HG02970 (cell line): Measurements from ENCODE around the gene EFNA4.
A peak's percentile ranks its signal among the peaks of the same experiment; 100 is the strongest.

Experiments used
- ATAC-seq: cut with Tn5 transposase; IDR thresholded peaks from one replicate; pipeline ENCODE4 v1.9.1; 2021; ENCODE audit warnings: mild to moderate bottlenecking, moderate library complexity, moderate number of reproducible peaks; ENCODE audit not compliant: unreplicated experiment, low FRiP score

The EFNA4 gene

DNA sequence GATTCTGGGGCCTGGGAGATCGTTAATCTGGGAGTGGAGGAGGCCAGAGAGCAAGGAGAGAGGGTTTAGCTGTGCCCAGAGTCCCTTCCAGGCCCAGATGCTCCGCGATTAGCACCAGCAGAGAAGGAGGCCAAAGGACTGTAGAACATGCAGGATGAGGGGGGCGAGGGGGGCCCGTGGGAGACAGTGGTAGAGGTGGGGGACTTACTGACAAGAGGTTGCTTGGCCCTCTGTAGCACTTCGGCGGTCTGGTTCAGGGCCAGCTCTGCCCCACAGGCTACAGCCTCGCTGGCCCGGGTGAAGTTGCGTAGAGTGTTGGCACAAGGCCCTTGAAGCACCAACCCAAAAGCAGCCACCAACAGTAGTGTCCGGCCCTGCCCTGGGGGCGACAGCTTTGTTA, 30.7 kb upstream of the EFNA4 start:
- no peak for ATAC-seq

DNA sequence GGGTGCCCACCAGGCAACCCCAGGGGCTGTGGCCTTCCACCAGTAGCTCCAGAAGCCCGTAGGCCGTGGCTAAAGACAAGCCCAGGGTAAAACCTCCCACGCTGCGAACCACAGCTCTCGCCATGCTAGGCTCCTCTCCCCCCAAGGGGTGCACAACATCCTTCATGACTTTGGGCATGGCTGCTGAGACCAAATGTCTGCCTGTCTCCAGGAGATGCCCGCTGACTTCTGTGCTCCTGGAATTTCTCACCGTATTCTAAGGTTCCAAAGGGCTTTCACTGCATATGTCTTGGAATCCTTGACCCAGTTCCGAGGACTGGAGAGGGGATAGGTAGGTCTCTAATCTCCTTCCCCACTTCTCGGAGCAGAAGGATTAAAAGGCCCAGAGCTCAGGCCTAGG, 30.0 kb upstream of the EFNA4 start, which contains the start of the genes DCST1 and DCST2:
Gene DCST1, plus strand, starts transcription at position 301 of the 400 bp plus-strand sequence. CDS start 213 bp downstream, outside the sequence.
Gene DCST2, minus strand, starts transcription at position 258 of the 400 bp plus-strand sequence. Its CDS starts 80 bp downstream, at position 178.
- no peak for ATAC-seq

DNA sequence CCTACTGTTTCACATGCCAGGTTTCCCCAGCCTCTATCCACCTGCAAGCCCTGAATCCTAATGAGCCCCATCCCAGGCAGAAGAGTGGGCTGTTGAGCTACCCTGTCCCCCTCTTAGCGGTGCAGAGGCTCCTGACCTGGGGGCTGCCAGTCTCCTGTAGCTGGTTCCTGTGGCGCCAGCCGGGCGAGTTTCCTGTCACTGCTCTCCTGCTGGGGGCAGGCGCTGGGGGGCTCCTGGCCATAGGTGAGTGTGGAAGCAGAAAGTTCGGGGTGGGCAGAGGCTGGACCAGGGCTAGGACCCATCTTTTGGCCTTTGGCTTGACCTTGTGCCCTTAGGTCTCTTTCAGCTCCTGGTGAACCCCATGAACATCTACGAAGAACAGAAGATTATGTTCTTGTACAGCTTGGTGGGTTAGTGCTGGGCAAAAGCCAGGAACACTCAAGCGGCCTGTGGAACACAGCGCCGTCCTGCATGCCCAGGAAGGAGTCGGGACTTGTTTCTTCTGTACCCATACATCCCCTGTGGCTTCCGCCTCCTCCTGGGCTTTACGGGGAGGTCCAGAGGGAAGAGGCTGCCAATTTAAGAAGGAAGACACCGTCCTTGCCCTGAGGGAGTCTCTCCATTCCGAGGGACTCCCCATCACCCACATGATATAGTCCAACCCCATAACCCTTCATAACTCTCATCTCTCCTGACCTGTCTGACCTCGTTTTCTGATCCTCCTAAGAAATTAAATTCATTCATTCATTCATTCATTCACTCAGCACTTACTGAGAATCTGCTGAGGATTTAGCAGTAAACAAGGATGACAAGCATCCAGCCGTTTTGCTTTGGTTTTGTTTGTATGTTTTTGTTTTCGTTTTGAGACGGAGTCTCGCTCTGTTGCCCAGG, 29.0 kb upstream of the EFNA4 start:
- no peak for ATAC-seq

DNA sequence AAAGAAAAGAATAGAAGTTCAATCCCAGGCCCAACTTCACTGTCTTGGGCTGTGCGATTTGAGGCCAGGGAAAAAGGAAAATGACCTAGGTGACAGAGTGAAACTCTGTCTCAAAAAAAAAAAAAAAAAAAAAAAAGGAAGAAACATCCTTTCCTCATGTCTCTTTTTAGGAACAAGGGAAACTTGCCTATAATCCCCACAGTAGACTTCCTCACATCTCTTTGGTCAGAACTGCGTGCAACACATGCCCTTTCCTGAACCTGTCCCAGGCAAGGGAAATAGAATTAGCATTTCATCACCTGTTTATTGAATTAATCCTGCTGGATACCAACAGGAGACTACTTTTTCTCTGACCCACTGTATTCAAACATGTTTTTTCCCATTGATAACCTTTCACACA, 27.6 kb upstream of the EFNA4 start:
- no peak for ATAC-seq

DNA sequence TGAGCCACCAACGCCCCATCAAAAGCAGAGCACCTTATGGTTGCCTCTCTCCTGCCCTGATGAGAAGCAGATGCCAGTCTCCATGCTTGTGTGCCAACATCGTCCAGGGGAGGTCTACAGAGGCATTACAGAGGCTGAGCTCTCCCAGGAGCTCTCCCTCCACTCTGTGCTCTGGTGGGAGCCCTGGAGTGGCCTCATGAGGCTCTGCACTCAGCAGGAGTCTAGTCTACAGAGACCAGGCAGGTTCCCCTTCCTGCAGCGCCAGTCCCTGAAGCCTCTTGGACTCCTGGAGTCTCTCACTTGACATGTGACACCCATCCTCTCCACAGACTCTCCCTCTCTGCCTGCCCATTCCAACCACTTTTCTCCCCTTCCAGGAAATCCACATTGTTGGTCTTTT, 26.5 kb upstream of the EFNA4 start:
- no peak for ATAC-seq

DNA sequence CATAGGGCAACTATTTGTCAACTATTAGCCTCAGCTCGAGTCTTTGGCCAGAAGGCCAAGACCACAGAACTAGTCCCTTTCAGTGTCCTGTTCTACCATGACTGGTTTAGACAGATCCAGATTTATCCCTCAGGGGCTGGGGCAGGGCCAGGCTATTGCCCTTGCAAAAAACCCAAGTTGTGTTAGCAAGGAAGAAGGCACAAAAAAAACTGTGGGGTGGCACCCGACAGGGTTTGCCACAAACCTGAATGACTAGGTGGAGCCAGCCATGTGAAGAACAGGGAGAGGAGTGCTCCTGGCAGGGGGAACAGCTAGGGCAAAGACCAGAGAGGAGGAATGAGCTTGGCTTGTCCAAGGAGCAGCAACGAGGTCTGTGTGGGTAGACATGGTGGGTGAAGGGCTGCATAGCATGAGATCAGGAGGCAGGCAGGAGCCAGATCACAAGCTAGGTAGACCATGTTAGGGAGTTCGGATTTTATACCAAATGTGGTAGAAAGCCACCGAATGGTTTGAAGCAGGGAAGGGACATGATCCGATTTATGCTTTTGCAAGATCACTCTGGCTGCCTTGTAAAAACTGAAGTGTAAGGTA, 25.6 kb upstream of the EFNA4 start:
- no peak for ATAC-seq

DNA sequence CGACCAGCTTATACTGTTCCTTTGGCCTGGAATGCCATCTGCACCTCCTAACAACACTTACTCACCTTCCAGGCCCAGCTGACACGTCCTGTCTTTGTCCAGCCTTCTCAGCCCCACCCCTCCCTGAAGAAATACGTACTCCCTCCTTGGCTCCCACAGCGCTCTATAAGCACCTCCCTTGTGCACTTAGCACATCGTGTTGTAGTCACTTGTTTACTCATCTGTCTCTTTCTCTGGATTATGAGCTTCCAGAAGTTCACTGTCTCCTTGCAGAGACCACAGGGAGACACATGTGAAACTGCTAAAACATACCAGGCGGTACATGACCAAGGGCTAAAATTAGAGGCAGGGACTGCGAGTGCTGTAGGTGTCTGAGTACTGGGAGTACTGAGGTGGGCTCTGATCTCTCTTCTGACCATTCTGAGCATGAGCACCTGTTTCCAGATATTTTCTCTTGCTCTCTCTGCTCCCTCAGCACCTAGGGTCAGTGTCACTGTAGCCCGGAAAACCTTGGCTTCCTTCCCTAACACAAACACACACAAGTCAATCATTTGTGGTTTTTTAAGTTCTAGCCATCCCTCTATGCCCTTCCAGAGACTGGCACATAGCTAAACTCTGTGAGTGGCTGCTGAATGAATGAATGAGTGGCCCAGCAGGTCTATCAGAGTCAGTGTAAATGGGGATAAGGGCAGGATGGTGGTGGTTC, 24.8 kb upstream of the EFNA4 start:
- no peak for ATAC-seq

DNA sequence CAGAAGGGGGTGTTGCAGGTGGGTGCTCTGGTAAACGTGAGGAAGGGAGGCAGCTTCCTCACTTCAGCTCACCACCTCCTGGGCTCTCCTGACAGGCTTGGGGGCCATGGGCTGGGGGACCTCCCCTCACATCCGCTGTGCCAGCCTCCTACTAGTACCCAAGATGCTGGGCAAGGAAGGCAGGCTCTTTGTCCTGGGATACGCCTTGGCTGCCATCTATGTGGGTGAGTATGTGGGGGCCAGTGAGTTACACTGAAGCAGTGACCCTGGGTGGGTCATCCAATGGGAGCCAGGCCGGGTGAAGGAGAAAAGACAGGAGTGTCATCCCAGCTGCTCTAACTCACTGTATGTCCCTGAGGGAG, 24.3 kb upstream of the EFNA4 start:
- no peak for ATAC-seq

DNA sequence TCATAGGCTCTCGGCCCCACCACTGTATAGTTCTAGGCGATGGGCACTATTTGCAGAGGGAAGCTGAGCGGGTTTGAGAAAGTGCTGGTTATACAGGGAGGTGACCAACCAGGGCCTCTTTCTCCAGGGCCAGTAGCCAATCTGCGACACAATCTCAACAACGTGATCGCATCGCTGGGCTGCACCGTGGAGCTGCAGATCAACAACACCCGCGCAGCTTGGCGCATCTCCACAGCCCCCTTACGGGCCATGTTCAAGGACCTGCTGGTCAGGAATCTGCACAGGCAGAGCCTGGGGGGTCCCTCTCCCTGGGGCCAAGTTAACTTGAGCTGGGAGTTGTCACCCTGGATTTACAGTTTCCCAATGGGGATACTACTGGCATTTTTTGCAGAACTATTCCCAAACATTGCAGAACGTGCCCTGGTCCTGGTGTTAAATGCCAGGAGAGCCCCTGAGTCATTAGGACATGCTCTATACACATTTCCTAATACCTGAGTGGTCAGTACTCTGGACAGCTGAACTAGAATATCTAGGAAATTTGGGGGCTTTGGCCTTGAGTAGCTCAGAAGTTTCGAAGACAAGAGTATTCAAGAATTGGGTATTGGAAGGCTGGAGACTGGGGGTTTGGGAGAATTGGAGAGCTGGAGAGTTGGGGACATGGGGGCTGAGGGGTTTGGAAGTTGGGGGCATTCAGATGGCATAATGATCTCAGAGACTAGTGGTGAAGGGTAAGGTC, 23.0 kb upstream of the EFNA4 start:
- no peak for ATAC-seq

DNA sequence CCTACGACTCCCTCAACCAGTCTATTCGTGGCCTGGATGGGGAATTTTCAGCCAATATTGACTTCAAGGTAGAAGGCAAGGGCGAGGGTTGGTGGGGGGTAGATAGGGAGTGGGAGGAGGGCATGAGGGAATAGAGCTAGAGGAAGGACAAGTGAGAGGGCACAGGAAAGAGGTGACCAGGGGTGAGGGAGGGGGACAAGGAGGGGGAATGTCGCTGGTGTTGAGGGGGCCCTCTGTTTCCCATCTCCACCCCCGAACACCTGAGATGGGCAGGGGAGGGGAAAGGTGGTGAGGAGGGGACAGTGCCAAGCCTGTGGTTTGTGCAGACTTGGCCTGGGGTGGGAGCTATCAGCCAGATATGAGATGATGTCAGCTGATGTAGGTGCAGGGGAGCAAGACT, 20.8 kb upstream of the EFNA4 start:
- no peak for ATAC-seq

DNA sequence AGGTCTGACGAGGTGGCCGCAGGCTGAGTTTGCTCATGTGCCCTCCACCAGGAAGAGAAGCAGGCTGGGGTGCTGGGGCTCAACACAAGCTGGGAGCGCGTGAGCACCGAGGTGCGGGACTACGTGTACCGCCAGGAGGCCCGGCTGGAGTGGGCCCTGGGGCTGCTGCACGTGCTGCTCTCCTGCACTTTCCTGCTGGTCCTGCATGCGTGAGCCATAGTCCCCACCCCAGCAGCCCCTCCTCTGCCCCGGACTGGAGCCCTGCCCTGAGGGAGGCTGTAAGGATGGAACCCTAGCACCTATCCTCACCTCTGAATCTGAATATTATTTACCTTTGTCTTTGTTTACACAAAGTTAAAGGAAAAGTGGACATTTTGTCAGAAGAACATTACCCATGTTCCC, 20.2 kb upstream of the EFNA4 start:
- ATAC-seq, result no peak

DNA sequence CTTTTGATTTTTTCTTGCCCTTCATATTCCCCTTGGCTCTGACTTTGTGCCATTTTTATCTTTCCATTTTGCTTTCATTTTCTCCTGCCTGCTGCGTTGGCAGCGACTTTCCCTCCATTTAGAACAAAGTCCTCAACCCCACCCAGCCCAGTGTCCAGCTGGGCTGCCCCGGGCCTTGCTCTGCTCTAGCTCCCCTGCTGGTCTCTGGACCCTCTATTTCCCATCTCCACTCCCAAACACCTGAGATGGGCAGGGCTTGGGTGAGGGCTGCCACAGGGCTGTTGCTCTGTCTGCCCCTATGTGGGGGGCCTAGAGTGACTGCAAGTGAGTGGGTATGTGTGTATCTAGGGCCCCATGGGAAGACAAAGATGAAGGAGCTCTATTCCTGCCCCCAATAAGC, 19.7 kb upstream of the EFNA4 start:
- ATAC-seq, result no peak

DNA sequence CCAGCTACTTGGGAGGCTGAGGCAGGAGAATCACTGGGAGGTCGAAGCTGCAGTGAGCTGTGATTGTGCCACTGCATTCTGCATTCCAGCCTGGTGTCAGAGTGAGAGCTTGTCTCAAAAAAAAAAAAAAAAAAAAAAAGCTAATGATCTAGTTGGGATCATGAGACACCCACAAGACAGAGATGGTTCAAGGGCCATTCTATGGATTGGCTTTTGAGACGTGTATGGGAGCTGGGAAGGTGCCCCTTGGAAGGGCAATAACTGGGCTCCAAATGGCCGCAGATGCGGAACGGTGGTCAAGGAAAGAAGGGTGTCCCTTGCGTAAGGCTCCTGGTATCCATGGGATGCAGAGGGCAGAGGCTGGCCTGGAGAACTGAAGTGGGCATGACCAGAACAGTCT, 19.2 kb upstream of the EFNA4 start:
- no peak for ATAC-seq

DNA sequence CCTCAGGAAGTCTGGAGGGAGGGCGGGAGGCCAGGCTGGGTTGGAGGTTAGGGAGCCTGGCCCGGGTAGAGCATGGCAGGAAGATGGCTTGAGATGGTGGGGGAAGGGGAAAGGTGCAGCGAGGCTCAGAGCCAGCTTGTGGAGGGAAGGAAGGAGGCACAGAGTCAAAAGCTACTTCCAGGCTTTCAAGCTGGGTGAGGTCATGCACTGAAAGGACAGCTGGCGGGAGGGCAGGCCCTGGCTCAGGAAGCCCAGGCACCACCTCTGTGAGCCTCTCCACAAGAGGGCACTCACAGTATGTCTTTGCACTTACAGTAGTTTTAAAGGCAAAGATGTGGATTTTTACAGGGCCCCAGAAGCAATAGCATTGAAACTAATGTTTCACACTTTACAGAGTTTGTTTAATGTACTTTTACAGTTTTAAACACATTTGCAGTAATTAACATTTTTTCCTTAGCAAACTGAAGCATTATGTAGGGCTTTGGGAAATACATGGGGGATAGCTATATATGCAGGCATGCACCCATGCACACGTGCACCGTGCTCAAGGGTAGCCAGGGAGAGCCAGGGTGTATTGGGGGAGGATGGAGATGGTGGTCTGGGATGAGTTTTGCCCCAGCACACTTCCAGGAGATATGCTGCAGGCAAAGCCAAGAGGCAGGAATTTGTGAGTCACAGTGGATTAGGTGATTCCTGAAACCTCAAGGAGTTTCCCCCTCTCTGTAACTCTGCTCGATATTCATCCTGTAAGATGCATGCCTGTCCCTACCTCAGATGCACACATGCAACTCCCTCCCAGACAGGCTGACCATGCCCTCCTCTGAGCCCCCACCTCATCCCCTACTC, 18.5 kb upstream of the EFNA4 start:
- no peak for ATAC-seq

DNA sequence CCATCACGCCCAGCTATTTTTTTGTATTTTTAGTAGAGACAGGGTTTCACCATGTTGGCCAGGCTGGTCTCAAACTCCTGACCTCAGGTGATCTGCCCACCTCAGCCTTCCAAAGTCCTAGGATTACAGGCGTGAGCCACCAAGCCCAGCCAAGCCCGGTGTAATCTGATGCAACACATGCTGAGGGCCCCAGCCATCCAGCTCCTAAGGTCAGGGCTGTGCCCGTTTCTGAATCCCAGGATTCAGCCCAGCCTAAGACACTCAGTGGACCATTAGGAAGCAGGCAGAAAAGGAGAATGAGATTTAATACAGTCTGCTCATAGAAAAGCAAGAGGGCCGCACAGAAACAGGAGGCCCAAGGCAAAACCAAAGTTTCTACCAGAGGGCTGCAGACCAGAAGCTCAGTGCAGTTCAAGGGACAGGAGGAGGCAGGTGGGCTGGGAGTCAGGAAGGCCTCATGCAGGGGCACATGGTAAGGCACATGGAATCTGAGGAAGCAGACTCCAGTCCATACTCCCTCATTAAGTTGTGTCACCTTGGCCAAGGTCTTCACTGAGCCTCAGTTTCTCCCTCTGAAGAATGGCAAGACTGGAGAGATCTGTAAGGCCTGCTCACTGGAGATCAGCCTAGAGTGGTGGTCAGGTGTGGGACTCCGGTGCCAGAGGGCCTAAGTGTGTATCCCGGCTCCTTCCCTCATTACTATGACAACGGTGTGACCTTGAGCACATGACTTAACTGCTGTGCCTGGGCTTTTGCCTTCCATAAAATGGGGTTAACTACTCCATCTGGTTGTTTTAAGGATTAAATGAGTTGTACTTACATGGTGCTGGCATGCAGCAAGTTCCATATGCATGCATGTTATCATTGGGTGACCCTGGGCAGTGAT, 14.8 kb upstream of the EFNA4 start:
- ATAC-seq, result no peak

DNA sequence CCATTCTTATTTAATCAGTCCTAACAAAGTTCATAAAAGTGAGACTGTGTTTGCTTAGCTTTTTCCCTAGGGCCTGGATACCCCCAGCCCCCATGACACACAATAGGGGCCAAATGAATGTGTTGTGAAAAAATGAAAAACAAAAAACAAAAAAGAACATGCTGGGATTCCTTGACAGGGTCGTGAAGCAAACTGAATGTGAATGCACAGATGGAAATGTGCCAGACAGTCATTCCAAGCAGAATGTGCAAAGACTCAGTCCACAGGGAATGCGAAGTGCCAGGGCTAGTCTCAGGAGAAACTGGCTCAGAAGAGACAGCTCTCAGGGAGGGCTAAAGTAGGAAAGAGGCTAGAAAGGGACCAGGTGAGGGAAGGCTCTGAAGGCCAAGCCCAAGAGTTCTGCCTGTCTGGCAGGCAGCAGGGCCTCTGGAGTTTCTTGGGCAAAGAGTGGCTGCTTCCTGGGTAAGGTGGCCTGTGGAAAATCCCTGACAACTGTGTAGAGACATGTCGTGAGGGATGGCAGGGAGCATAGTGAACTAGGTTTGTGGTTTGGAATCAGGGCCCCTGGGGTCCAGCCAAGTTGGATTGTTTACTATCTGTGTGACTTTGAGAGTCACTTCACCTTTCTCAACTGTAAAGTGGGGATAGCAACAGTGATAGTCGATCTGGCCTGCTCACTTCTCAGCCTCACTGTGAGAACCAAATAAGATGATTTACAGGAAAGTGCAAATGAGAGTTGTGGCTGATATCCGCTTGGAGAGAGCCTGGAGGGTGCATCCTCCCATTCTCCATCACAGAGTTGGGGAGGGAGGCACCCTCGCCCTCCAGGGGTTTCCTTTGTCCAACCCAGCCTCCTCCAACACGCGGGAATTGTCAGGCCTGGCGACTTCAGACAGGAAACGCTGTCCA, 13.6 kb upstream of the EFNA4 start:
- no peak for ATAC-seq

DNA sequence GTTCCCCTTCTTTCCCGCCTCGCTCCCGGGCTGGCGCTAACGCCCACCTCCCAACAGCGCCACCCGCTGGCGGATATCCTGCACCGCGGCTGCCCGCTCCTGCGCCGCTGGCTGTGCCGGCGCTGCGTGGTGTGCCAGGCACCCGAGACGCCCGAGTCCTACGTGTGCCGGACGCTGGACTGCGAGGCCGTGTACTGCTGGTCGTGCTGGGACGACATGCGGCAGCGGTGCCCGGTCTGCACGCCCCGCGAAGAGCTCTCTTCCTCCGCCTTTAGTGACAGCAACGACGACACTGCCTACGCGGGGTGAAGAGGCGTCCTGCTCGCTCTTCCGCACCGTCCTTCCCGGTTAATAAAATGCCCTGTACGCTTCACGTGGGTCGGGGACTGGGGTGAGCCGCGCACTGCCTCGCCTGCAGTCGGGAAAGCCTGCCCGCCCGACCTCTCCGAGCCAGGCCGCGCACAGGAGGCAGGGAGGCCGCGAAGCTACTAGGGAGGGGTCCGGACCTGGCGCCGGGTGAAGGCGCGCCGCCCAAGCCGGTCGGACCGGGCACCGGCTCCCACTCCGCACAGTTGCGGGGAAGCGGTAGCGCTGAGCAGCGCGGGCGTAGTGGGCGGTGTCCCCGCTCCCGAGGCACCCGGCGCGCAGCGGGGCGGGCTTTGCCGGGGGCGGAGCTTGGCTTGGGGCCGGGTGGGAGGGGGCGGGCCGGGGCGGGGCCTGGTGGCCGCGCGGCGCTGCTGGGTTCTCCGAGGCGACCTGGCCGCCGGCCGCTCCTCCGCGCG, 12.8 kb upstream of the EFNA4 start, which contains the start of gene ADAM15:
Gene ADAM15, plus strand, starts transcription at position 757 of the 782 bp plus-strand sequence. CDS start 71 bp downstream, outside the sequence.
- ATAC-seq, result peak; percentile 65
